Astrocyte (in vitro differentiated cells and primary cell): ENCODE results near the gene PRKAG2.

Experiments used
- CTCF ChIP-seq: IDR thresholded peaks from 2 replicates; pipeline ENCODE4 v1.5.1; 2011; ENCODE audit warnings: low read depth, mild to moderate bottlenecking, inconsistent platforms, low read length, moderate library complexity; ENCODE audit not compliant: insufficient read depth
- EZH2 ChIP-seq: IDR thresholded peaks from 2 replicates; pipeline ENCODE4 v1.6.1; 2012; ENCODE audit warnings: mild to moderate bottlenecking, low read length, inconsistent platforms; ENCODE audit not compliant: insufficient read depth

GRCh38 chr7:151767557-151767956, 109.4 kb downstream of the PRKAG2 start:
- TF ChIP-seq CTCF (no peak), EZH2 (no peak)
